K562 (cell line): ENCODE results near the gene PAF1. TPM values are rescaled to one million over a fixed set of nuclear protein-coding genes. Genes with fewer than 3 reads are reported as not detected.

ENCODE experiments used
- EZH2 ChIP-seq: IDR thresholded peaks from 2 replicates; pipeline ENCODE4 v1.6.1; 2012; ENCODE audit warnings: low read depth, mild to moderate bottlenecking, inconsistent platforms, low read length, borderline replicate concordance
- FOXJ2 ChIP-seq: fragments of 200-800 bp; sonication (Bioruptor generic); IDR thresholded peaks from 2 replicates; pipeline ENCODE4 v1.6.1; 2016; ENCODE audit warnings: missing genetic modification characterization, missing compliant biosample characterization
- GTF2F1 ChIP-seq: IDR thresholded peaks from 2 replicates; pipeline ENCODE4 v1.6.1; 2011; ENCODE audit warnings: low read depth, low read length, improper control_type of control experiment
- HDAC8 ChIP-seq: fragments of 450-650 bp; IDR thresholded peaks from 2 replicates; pipeline ENCODE4 v1.6.1; 2016; ENCODE audit warnings: mild to moderate bottlenecking, missing genetic modification characterization, moderate library complexity, missing compliant biosample characterization
- PHB2 ChIP-seq: fragments of 450-650 bp; IDR thresholded peaks from 2 replicates; pipeline ENCODE4 v1.6.1; 2017; ENCODE audit warnings: low read depth
- SIN3B ChIP-seq: fragments of 450-650 bp; IDR thresholded peaks from 2 replicates; pipeline ENCODE4 v1.6.1; 2017; ENCODE audit warnings: low read depth, mild to moderate bottlenecking, moderate library complexity
- SMC3 ChIP-seq: conservative IDR thresholded peaks from 2 replicates; pipeline ENCODE4 v1.6.1; 2011; ENCODE audit warnings: low read depth, low read length, improper control_type of control experiment; ENCODE audit not compliant: insufficient read depth
- ZFPM2 ChIP-seq: fragments of 250-450 bp; sonication (Bioruptor Pico); IDR thresholded peaks from 2 replicates; pipeline ENCODE4 v1.5.1; 2022; ENCODE audit warnings: mild to moderate bottlenecking
- ZKSCAN8 ChIP-seq: fragments of 200-800 bp; sonication (Bioruptor generic); IDR thresholded peaks from 2 replicates; pipeline ENCODE4 v1.6.1; 2016; ENCODE audit warnings: missing genetic modification characterization, missing compliant biosample characterization
- polyA plus RNA-seq, 8 experiments: library from polyadenylated mRNA; depleted of rRNA in 4 of 8; stranded (reverse) in 5 of 8; unstranded in 3 of 8; fragments of >200 nt; fragmentation: Nextera tagmentation in 2 of 8; fragmentation: Illumina TruSeq in 1 of 8; extraction: Ambion mirVana in 2 of 8; extraction: Trizol in 1 of 8; gene quantifications; 2 replicates each; pipeline versions ENCODE4 v1.2.1 to v1.2.3, GENCODE V29; 2011 to 2014; ENCODE audit warnings: inconsistent platforms in 1 of 8, missing spikeins in 1 of 8
- total RNA-seq, 7 experiments: library from RNA; depleted of rRNA in 6 of 7; stranded (reverse); fragments of >200 nt in 6 of 7; fragmentation: Illumina TruSeq in 2 of 7; extraction: Trizol in 2 of 7; gene quantifications; 2 replicates each; pipeline versions ENCODE4 v1.2.1 to v1.2.3, GENCODE V29; 2011 to 2021; ENCODE audit warnings: low replicate concordance in 1 of 7
- TF ChIP-seq, protein P1 (sequence below), 2 experiments: IDR thresholded peaks; 2 replicates each; pipeline ENCODE4 v1.6.1; 2011; ENCODE audit warnings: borderline replicate concordance in 1 of 2, control low read depth in 1 of 2, low read depth in 1 of 2, low read length in 1 of 2, mild to moderate bottlenecking in 1 of 2, mixed read lengths in 1 of 2, moderate library complexity in 1 of 2; ENCODE audit not compliant: insufficient read depth in 1 of 2, insufficient read length in 1 of 2, poor library complexity in 1 of 2, severe bottlenecking in 1 of 2; ENCODE audit errors: extremely low read depth in 1 of 2
- TF ChIP-seq, protein P2 (sequence below): IDR thresholded peaks from 2 replicates; pipeline ENCODE4 v1.6.1; 2012; ENCODE audit warnings: low read depth, low read length, improper control_type of control experiment, borderline replicate concordance
- TF ChIP-seq, protein P3 (sequence below), 2 experiments: fragments of 250-450 bp in 1 of 2; fragments of 450-650 bp in 1 of 2; sonication (Bioruptor Pico) in 1 of 2; IDR thresholded peaks; 2 replicates each; pipeline versions ENCODE4 v1.6.1 to v1.8.0; 2016 to 2021; ENCODE audit warnings: mild to moderate bottlenecking in 2 of 2, moderate library complexity in 2 of 2, missing compliant biosample characterization in 1 of 2, missing genetic modification characterization in 1 of 2
- TF ChIP-seq, protein P4 (sequence below): IDR thresholded peaks from 2 replicates; pipeline ENCODE4 v1.6.1; 2011; ENCODE audit warnings: borderline replicate concordance, low read depth, mild to moderate bottlenecking, moderate library complexity, low read length; ENCODE audit not compliant: insufficient read depth, poor library complexity, severe bottlenecking
- TF ChIP-seq, protein P5 (sequence below): fragments of 450-650 bp; formaldehyde crosslinking; IDR thresholded peaks from 2 replicates; pipeline ENCODE4 v1.4.0; 2020; ENCODE audit warnings: mild to moderate bottlenecking, moderate library complexity
- TF ChIP-seq, protein P6 (sequence below), 2 experiments: IDR thresholded peaks; 2 replicates each; pipeline ENCODE4 v1.6.1; 2012; ENCODE audit warnings: improper control_type of control experiment in 2 of 2, low read depth in 2 of 2, low read length in 2 of 2, borderline replicate concordance in 1 of 2

PAF1 gene
- total and polyA plus RNA-seq, 9 of the 15 experiments (the other 6 are each of a cell fraction or from before 2014, with no cell fraction given): 1.5 to 45.0 (median 33.8) TPM

DNA sequence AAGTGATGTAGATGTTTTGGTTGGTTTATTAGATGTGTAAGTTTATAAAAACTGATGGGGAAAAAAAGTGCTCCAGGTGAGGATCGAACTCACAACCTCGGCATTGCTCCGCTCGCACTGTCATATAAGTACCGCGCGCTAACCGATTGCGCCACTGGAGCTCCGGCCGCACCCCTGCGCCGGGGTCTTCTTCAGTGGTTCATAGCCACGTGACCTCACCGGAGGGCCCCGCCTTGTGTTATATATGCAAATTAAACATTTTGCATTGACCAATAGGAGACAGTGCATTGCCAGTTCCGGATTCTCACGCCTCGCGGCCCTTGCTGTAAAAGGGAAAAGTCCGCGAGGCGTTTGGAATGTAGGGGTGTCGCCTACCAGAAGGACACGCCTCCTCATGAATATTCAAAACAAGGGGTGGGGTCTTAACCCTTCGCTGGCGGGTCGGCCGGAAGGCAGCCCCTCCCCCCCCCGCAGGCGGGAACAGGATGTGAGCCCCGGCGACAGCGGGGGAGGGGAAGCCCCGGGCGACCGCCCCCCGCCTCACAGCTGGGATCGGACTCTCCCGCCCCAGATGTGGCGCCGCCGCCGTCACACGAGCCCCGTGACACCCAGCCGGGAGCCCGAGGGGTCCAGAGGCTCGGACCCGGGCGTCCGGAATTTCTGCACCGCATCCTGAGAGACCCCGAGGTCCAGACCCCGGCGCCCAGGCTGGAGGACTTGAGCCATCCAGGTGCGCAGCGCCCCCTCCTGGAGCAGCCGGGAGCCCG lies 21.4 kb upstream of the PAF1 start, which contains the start of gene PLEKHG2 (continued):
- TF ChIP-seq, protein P1, sequence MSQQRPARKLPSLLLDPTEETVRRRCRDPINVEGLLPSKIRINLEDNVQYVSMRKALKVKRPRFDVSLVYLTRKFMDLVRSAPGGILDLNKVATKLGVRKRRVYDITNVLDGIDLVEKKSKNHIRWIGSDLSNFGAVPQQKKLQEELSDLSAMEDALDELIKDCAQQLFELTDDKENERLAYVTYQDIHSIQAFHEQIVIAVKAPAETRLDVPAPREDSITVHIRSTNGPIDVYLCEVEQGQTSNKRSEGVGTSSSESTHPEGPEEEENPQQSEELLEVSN (IDR thresholded peaks at IDR 0.05; ENCODE audit: borderline replicate concordance in 1 of 2, extremely low read depth in 1 of 2, insufficient read depth in 1 of 2, insufficient read length in 1 of 2, low read depth in 1 of 2, low read length in 1 of 2, poor library complexity in 1 of 2, severe bottlenecking in 1 of 2): peak in 1 of 2 experiments; percentile 74
- TF ChIP-seq HDAC8 (tag) (no peak), ZFPM2 (CRISPR knock-in tag) (no peak), PHB2 (no peak), FOXJ2 (no peak), SMC3 (peak; percentile 52), SIN3B (peak; percentile 57; the same call in 1 of the 2 replicates), EZH2 (no peak), GTF2F1 (0 out of 2 replicates have a peak, but pooled peaks have one; percentile 31), ZKSCAN8 (CRISPR knock-in tag) (no peak; the same call in 1 of the 2 replicates)
- TF ChIP-seq, protein P2, sequence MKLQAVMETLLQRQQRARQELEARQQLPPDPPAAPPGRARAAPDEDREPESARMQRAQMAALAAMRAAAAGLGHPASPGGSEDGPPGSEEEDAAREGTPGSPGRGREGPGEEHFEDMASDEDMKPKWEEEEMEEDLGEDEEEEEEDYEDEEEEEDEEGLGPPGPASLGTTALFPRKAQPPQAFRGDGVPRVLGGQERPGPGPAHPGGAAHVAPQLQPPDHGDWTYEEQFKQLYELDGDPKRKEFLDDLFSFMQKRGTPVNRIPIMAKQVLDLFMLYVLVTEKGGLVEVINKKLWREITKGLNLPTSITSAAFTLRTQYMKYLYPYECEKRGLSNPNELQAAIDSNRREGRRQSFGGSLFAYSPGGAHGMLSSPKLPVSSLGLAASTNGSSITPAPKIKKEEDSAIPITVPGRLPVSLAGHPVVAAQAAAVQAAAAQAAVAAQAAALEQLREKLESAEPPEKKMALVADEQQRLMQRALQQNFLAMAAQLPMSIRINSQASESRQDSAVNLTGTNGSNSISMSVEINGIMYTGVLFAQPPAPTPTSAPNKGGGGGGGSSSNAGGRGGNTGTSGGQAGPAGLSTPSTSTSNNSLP: peak; percentile 86
- TF ChIP-seq, protein P3, sequence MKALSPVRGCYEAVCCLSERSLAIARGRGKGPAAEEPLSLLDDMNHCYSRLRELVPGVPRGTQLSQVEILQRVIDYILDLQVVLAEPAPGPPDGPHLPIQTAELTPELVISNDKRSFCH (CRISPR knock-in tag; IDR thresholded peaks at IDR 0.05): no peak
- TF ChIP-seq, protein P3 (tag; IDR thresholded peaks at IDR 0.05): peak; percentile 77
- TF ChIP-seq, protein P4, sequence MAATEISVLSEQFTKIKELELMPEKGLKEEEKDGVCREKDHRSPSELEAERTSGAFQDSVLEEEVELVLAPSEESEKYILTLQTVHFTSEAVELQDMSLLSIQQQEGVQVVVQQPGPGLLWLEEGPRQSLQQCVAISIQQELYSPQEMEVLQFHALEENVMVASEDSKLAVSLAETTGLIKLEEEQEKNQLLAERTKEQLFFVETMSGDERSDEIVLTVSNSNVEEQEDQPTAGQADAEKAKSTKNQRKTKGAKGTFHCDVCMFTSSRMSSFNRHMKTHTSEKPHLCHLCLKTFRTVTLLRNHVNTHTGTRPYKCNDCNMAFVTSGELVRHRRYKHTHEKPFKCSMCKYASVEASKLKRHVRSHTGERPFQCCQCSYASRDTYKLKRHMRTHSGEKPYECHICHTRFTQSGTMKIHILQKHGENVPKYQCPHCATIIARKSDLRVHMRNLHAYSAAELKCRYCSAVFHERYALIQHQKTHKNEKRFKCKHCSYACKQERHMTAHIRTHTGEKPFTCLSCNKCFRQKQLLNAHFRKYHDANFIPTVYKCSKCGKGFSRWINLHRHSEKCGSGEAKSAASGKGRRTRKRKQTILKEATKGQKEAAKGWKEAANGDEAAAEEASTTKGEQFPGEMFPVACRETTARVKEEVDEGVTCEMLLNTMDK: peak; percentile 93
- TF ChIP-seq, protein P5, sequence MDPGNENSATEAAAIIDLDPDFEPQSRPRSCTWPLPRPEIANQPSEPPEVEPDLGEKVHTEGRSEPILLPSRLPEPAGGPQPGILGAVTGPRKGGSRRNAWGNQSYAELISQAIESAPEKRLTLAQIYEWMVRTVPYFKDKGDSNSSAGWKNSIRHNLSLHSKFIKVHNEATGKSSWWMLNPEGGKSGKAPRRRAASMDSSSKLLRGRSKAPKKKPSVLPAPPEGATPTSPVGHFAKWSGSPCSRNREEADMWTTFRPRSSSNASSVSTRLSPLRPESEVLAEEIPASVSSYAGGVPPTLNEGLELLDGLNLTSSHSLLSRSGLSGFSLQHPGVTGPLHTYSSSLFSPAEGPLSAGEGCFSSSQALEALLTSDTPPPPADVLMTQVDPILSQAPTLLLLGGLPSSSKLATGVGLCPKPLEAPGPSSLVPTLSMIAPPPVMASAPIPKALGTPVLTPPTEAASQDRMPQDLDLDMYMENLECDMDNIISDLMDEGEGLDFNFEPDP (CRISPR knock-in tag): 0 out of 2 replicates have a peak, but pooled peaks have one; percentile 56
- TF ChIP-seq, protein P6, sequence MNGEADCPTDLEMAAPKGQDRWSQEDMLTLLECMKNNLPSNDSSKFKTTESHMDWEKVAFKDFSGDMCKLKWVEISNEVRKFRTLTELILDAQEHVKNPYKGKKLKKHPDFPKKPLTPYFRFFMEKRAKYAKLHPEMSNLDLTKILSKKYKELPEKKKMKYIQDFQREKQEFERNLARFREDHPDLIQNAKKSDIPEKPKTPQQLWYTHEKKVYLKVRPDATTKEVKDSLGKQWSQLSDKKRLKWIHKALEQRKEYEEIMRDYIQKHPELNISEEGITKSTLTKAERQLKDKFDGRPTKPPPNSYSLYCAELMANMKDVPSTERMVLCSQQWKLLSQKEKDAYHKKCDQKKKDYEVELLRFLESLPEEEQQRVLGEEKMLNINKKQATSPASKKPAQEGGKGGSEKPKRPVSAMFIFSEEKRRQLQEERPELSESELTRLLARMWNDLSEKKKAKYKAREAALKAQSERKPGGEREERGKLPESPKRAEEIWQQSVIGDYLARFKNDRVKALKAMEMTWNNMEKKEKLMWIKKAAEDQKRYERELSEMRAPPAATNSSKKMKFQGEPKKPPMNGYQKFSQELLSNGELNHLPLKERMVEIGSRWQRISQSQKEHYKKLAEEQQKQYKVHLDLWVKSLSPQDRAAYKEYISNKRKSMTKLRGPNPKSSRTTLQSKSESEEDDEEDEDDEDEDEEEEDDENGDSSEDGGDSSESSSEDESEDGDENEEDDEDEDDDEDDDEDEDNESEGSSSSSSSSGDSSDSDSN (IDR thresholded peaks at IDR 0.05; ENCODE audit: borderline replicate concordance in 1 of 2, low read depth in 2 of 2, low read length in 2 of 2): peak in 1 of 2 experiments; percentile 51; a peak in 2 of 4 replicates
